ENCODE results near the gene MMP2.

DNA sequence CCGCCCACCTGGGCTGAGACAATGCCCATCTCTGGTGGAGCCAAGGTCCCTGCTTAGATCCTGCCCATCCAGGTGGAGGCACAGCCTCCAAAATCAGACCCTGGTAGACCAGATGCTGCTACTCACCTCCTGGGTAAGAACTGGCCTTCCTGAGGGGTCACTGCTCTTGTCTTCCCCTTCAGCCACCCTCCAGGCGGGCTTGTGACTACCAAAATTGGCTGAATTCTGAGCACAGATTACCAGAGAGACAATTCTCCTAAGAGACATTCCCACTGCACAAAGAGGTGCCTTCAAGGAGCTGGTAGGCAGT, 10.9 kb downstream of the MMP2 start:
- TF ChIP-seq, protein P1, sequence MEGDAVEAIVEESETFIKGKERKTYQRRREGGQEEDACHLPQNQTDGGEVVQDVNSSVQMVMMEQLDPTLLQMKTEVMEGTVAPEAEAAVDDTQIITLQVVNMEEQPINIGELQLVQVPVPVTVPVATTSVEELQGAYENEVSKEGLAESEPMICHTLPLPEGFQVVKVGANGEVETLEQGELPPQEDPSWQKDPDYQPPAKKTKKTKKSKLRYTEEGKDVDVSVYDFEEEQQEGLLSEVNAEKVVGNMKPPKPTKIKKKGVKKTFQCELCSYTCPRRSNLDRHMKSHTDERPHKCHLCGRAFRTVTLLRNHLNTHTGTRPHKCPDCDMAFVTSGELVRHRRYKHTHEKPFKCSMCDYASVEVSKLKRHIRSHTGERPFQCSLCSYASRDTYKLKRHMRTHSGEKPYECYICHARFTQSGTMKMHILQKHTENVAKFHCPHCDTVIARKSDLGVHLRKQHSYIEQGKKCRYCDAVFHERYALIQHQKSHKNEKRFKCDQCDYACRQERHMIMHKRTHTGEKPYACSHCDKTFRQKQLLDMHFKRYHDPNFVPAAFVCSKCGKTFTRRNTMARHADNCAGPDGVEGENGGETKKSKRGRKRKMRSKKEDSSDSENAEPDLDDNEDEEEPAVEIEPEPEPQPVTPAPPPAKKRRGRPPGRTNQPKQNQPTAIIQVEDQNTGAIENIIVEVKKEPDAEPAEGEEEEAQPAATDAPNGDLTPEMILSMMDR (IDR thresholded peaks at IDR 0.05; ENCODE audit: low read length), result no peak
- TF ChIP-seq EZH2phosphoT487 (IDR thresholded peaks at IDR 0.05; ENCODE audit: low read length) (no peak), EZH2 (optimal IDR thresholded peaks at IDR 0.05; ENCODE audit: low read depth, low read length) (no peak)
